H1 (cell line): ENCODE results near the gene STX18.

ENCODE experiments used
- CBX8 ChIP-seq: fragments of 300-800, 300-1000 bp; sonication (generic); IDR thresholded peaks from 2 replicates; pipeline ENCODE4 v1.7.1; 2016; ENCODE audit warnings: low read depth, low read length, borderline replicate concordance
- EP300 ChIP-seq, 2 experiments: IDR thresholded peaks; 1 replicate in 1 of 2; 2 replicates in 1 of 2; pipeline ENCODE4 v1.6.1; 2011 to 2012; ENCODE audit warnings: low read depth in 2 of 2, low read length in 2 of 2, mild to moderate bottlenecking in 2 of 2, borderline replicate concordance in 1 of 2, inconsistent platforms in 1 of 2, moderate library complexity in 1 of 2
- FOSL1 ChIP-seq: IDR thresholded peaks from 2 replicates; pipeline ENCODE4 v1.6.1; 2011; ENCODE audit warnings: mild to moderate bottlenecking, low read depth, low read length, moderate library complexity; ENCODE audit not compliant: insufficient read depth
- JUN ChIP-seq: IDR thresholded peaks from 2 replicates; pipeline ENCODE4 v1.6.1; 2011; ENCODE audit warnings: low read depth, mild to moderate bottlenecking, improper control_type of control experiment, low read length
- POLR2A ChIP-seq, 2 experiments: IDR thresholded peaks; 1 replicate in 1 of 2; 2 replicates in 1 of 2; pipeline ENCODE4 v1.6.1; 2011; ENCODE audit warnings: low read depth in 2 of 2, low read length in 2 of 2, mild to moderate bottlenecking in 2 of 2; ENCODE audit errors: control extremely low read depth in 1 of 2
- RFX5 ChIP-seq: IDR thresholded peaks from 2 replicates; pipeline ENCODE4 v1.6.1; 2011; ENCODE audit warnings: low read depth, low read length, improper control_type of control experiment, borderline replicate concordance
- RNF2 ChIP-seq: fragments of 200-900, 300-1000 bp; sonication (generic); IDR thresholded peaks from 2 replicates; pipeline ENCODE4 v1.7.1; 2016; ENCODE audit warnings: borderline replicate concordance, low read depth, mild to moderate bottlenecking, antibody characterized with exemption, low read length; ENCODE audit not compliant: poor library complexity, severe bottlenecking; ENCODE audit errors: missing control alignments
- SAP30 ChIP-seq: fragments of 300-600 bp; sonication (generic); IDR thresholded peaks from 2 replicates; pipeline ENCODE4 v1.7.1; 2012; ENCODE audit warnings: low read length, moderate library complexity, mild to moderate bottlenecking, inconsistent platforms; ENCODE audit not compliant: insufficient read depth, insufficient replicate concordance
- SP1 ChIP-seq: IDR thresholded peaks from 2 replicates; pipeline ENCODE4 v1.6.1; 2011; ENCODE audit warnings: low read depth, low read length
- SUZ12 ChIP-seq: fragments of 200-600 bp; sonication (generic); IDR thresholded peaks from 2 replicates; pipeline ENCODE4 v1.6.1; 2012; ENCODE audit warnings: mild to moderate bottlenecking, inconsistent platforms, low read length, moderate library complexity, mixed read lengths
- TF ChIP-seq, protein P1 (sequence below), 3 experiments: IDR thresholded peaks; 1 replicate in 2 of 3; 2 replicates in 1 of 3; pipeline versions ENCODE4 v1.5.1 to v1.6.1; 2011; ENCODE audit warnings: low read length in 3 of 3, mild to moderate bottlenecking in 3 of 3, inconsistent platforms in 2 of 3, low read depth in 1 of 3, moderate library complexity in 1 of 3; ENCODE audit not compliant: insufficient read depth in 1 of 3; ENCODE audit errors: control extremely low read depth in 1 of 3
- TF ChIP-seq, protein P2 (sequence below): IDR thresholded peaks from 2 replicates; pipeline ENCODE4 v1.6.1; 2011; ENCODE audit warnings: low read length, improper control_type of control experiment

DNA sequence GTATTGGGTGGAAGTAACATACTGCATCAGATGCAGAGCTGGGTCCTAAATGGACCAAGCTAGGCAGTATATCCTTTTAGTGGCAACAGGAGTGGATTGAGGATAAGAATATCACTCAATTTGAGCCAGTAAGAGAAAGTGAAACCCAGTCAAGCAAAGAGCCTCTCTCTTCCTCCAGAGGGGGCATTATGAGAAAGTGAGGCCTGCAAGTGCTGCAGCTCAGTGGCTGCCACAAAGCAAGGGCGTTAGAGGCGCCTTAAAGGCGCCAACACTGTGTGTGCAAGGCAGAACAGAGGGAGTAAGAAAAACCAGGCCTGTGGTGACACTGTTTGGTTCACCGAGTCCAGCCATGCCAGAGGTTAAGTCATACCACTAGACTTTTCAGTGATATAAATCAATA, 17.5 kb downstream of the STX18 start:
- TF ChIP-seq EP300 (IDR thresholded peaks at IDR 0.05; ENCODE audit: borderline replicate concordance in 1 of 2, low read depth in 2 of 2, low read length in 2 of 2) (no peak), SP1 (no peak), CBX8 (no peak), SUZ12 (no peak), SAP30 (no peak), FOSL1 (no peak), POLR2A (IDR thresholded peaks at IDR 0.05; ENCODE audit: control extremely low read depth in 1 of 2, low read depth in 2 of 2, low read length in 2 of 2) (no peak), JUN (no peak), RFX5 (no peak), RNF2 (no peak)
- TF ChIP-seq, protein P1, sequence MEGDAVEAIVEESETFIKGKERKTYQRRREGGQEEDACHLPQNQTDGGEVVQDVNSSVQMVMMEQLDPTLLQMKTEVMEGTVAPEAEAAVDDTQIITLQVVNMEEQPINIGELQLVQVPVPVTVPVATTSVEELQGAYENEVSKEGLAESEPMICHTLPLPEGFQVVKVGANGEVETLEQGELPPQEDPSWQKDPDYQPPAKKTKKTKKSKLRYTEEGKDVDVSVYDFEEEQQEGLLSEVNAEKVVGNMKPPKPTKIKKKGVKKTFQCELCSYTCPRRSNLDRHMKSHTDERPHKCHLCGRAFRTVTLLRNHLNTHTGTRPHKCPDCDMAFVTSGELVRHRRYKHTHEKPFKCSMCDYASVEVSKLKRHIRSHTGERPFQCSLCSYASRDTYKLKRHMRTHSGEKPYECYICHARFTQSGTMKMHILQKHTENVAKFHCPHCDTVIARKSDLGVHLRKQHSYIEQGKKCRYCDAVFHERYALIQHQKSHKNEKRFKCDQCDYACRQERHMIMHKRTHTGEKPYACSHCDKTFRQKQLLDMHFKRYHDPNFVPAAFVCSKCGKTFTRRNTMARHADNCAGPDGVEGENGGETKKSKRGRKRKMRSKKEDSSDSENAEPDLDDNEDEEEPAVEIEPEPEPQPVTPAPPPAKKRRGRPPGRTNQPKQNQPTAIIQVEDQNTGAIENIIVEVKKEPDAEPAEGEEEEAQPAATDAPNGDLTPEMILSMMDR (IDR thresholded peaks at IDR 0.05; ENCODE audit: control extremely low read depth in 1 of 3, insufficient read depth in 1 of 3, low read depth in 1 of 3, low read length in 3 of 3), result peak; percentile 24 to 40 (median 37)
- TF ChIP-seq, protein P2, sequence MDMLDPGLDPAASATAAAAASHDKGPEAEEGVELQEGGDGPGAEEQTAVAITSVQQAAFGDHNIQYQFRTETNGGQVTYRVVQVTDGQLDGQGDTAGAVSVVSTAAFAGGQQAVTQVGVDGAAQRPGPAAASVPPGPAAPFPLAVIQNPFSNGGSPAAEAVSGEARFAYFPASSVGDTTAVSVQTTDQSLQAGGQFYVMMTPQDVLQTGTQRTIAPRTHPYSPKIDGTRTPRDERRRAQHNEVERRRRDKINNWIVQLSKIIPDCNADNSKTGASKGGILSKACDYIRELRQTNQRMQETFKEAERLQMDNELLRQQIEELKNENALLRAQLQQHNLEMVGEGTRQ, result no peak
